ENCODE data around the gene SLC25A39. TPM values are rescaled to one million over a fixed set of nuclear protein-coding genes. Genes with fewer than 3 reads are reported as not detected.
"Not testable (repeated sequence)": the region's sequence is repeated elsewhere in the genome, so short reads cannot be mapped to it uniquely, and the experiment has no call there.

SLC25A39 gene
- total and polyA plus RNA-seq, 12 donors, result 100.0 to 262 (median 157) TPM

DNA sequence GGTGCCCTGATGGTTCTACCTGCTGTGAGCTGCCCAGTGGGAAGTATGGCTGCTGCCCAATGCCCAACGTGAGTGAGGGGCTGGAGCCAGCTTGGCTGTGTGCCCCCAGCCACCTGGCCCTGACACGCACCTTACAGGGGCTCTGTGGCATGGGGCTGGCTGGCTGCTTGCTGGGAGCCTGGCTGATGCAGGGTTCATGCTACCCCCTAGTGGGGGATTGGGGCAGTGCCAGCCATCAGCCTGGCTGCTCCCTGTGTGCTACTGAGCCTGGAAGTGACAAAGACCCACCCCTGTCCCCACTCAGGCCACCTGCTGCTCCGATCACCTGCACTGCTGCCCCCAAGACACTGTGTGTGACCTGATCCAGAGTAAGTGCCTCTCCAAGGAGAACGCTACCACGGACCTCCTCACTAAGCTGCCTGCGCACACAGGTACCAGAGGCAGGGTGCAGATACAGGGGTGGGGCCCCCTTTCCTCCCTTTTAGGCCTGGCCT is 26.2 kb upstream of the SLC25A39 start:
- Histone ChIP-seq H3K27me3 (no peaks in the 10 kb centered on the region), H3K9me3 (replicated peaks in 1 of 3) (no peaks in the 10 kb centered on the region), H3K27ac (no peak overlapping the region), H3K4me3 (no peak overlapping the region), H3K4me1 (replicated peaks in 1 of 2) (peaks cover 0 to 9% of the 10 kb centered on the region in 2 donors), H3K36me3 (replicated peaks in 1 of 2) (peaks cover 0 to 42% of the 10 kb centered on the region in 2 donors)
- intact Hi-C loops (cut with DNase I), result loop anchor here in 1 of 2 donors (5.0 kb wide), 1 partner anchor 138 kb away; no protein-coding TSS in a partner anchor
- 68 to 100% (median 78%) methylated on average over 1 to 6 of the region's 6 CpGs for WGBS, 4 donors
- no peak for TF ChIP-seq POLR2A (IDR thresholded peaks at IDR 0.05)
- TF ChIP-seq, protein P1, sequence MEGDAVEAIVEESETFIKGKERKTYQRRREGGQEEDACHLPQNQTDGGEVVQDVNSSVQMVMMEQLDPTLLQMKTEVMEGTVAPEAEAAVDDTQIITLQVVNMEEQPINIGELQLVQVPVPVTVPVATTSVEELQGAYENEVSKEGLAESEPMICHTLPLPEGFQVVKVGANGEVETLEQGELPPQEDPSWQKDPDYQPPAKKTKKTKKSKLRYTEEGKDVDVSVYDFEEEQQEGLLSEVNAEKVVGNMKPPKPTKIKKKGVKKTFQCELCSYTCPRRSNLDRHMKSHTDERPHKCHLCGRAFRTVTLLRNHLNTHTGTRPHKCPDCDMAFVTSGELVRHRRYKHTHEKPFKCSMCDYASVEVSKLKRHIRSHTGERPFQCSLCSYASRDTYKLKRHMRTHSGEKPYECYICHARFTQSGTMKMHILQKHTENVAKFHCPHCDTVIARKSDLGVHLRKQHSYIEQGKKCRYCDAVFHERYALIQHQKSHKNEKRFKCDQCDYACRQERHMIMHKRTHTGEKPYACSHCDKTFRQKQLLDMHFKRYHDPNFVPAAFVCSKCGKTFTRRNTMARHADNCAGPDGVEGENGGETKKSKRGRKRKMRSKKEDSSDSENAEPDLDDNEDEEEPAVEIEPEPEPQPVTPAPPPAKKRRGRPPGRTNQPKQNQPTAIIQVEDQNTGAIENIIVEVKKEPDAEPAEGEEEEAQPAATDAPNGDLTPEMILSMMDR (IDR thresholded peaks at IDR 0.05), result peak; percentile 34 to 77 (median 61)
- DNase-seq, result peak in 6 of 7 donors; percentile 62 to 89 (median 68)

DNA sequence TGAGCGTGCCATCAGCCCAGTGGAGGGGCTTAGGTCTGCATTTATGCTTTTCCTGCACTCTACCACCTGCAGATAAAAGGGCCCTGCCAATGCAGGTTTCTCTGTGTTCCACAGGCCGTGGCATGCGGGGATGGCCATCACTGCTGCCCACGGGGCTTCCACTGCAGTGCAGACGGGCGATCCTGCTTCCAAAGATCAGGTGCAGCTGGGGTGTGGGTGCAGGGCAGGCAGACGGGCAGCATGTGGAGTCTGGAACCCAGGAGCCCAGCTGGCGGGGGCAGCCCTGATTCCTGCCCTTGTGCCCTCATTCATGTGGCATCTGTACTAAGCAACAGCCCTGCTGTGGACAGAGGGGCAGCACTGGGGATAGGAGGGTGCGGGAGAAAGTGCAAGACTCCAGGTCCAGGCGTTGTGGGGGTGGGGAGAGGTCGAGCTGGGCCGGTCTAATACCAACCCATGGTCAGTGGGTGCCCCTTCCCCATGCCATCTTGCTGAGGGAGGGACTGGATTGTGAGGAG is 25.0 kb upstream of the SLC25A39 start:
- Histone ChIP-seq H3K27me3 (no peaks in the 10 kb centered on the region), H3K27ac (no peak overlapping the region), H3K4me1 (replicated peaks in 1 of 2) (peaks cover 3 to 11% of the 10 kb centered on the region in 2 donors), H3K4me3 (no peak overlapping the region), H3K9me3 (replicated peaks in 1 of 3) (no peaks in the 10 kb centered on the region), H3K36me3 (replicated peaks in 1 of 2) (peaks cover 0 to 42% of the 10 kb centered on the region in 2 donors)
- intact Hi-C loops (cut with DNase I), result loop anchor here in 1 of 2 donors (5.0 kb wide), 1 partner anchor 137 kb away; no protein-coding TSS in a partner anchor
- peak in 1 of 7 donors; percentile 25 for DNase-seq
- 88 to 92% (median 90%) methylated on average over 12 of the region's 12 CpGs for WGBS, 4 donors
- TF ChIP-seq, protein P1 (IDR thresholded peaks at IDR 0.05), result no peak
- no peak for TF ChIP-seq POLR2A (IDR thresholded peaks at IDR 0.05)

DNA sequence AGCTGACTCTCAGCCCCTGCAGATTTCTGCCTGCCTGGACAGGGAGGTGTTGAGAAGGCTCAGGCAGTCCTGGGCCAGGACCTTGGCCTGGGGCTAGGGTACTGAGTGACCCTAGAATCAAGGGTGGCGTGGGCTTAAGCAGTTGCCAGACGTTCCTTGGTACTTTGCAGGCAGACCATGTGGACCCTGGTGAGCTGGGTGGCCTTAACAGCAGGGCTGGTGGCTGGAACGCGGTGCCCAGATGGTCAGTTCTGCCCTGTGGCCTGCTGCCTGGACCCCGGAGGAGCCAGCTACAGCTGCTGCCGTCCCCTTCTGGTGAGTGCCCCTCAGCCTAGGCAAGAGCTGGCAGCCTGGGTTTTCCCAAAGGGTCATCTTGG is 24.4 kb upstream of the SLC25A39 start:
- H3K4me1 ChIP-seq (replicated peaks in 1 of 2), result peaks cover 7 to 11% of the 10 kb centered on the region in 2 donors
- TF ChIP-seq, protein P1 (IDR thresholded peaks at IDR 0.05), result no peak
- TF ChIP-seq POLR2A (IDR thresholded peaks at IDR 0.05), result no peak
- intact Hi-C loops (cut with DNase I), result no loop called here
- no peak for DNase-seq
- peaks cover 0 to 42% of the 10 kb centered on the region in 2 donors for H3K36me3 ChIP-seq (replicated peaks in 1 of 2)
- no peak overlapping the region for H3K4me3 ChIP-seq
- no peaks in the 10 kb centered on the region for H3K9me3 ChIP-seq (replicated peaks in 1 of 3)
- H3K27me3 ChIP-seq, result no peaks in the 10 kb centered on the region
- H3K27ac ChIP-seq, result no peak overlapping the region
- WGBS, 4 donors, result 88 to 100% (median 94%) methylated on average over 1 to 6 of the region's 6 CpGs; no CpG with 5 or more reads in 1 of the 4 donors

DNA sequence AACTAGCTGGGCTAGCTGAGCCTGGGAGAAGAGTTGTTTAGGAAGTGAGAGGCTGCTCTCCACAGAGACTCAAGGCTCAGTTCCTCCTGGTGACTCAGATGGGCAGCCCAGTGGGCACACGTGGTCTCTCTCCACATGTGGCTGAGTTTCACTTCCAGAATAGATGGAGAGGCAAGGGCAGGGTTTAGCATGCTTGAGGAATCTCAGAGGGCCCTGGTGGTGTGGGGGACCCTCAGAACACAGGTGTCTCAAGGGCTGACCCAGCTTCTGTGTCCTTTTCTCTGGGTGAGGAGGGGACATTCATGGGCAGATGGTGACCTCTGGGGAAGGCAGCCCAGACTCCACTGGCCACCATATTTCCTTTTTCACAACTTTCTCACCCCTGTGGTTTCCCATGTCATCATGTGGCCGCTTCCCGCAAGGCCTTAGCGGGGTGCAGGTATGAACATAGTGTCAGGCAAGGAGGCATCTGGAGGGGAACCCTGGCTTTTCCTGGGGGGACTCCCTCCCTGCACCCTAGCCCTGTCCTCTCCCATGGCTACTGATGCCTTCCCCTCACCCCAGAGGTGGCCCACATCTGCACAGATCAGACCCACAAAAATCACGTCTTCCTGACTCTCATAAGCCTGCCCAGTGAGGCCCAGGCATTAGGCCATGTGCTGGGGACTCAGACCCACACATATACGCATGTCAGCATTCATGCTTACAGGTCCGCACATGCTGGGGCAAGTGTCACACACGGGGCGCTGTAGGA is 23.8 kb upstream of the SLC25A39 start:
- Histone ChIP-seq H3K27me3 (no peaks in the 10 kb centered on the region), H3K27ac (peak overlapping the region in 1 of 5 donors; percentile 10), H3K36me3 (replicated peaks in 1 of 2) (peaks cover 0 to 42% of the 10 kb centered on the region in 2 donors), H3K9me3 (replicated peaks in 1 of 3) (no peaks in the 10 kb centered on the region), H3K4me1 (replicated peaks in 1 of 2) (peaks cover 7 to 11% of the 10 kb centered on the region in 2 donors), H3K4me3 (no peak overlapping the region)
- peak in 4 of 7 donors; percentile 50 to 60 (median 56) for DNase-seq
- intact Hi-C loops (cut with DNase I), result no loop called here
- no peak for TF ChIP-seq POLR2A (IDR thresholded peaks at IDR 0.05)
- TF ChIP-seq, protein P1 (IDR thresholded peaks at IDR 0.05), result no peak
- 75 to 84% (median 79%) methylated on average over 6 to 9 of the region's 9 CpGs for WGBS, 4 donors

DNA sequence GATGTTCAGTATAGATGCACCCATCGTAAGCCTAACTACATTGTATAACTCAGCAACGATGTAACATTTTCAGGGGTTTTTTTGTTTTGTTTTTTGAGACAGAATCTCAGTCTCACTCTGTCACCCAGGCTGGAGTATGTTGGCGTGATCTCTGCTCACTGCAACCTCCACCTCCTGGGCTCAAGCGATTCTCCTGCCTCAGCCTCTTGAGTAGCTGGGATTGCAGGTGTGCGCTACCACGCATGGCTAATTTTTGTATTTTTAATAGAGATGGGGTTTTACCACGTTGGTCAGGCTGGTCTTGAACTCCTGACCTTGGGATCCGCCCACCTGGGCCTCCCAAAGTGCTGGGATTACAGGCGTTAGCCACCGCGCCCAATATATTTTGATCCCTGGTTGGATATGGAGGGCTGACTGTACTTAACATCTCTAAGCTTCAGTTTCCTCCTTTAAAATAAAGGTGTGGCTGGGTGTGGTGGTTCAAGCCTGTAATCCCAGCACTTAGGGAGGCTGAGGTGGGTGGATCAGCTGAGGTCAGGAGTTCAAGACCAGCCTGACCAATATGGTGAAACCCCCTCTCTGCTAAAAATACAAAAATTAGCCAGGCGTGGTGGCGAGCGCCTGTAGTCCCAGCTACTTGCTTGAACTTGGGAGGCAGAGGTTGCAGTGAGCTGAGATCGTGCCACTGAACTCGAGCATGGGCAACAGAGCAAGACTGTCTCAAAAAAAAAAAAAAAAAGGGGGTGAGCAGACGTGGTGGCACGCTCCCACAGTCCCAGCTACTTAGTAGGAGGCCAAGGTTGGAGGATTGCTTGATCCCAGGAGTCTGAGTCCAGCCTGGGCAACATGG is 22.8 kb upstream of the SLC25A39 start:
- Histone ChIP-seq H3K27ac (peak overlapping the region in 1 of 5 donors; percentile 10), H3K4me1 (replicated peaks in 1 of 2) (peaks cover 7 to 11% of the 10 kb centered on the region in 2 donors), H3K36me3 (replicated peaks in 1 of 2) (peaks cover 0 to 35% of the 10 kb centered on the region in 2 donors)
- WGBS, 4 donors, result 78 to 87% (median 82%) methylated on average over 17 to 18 of the region's 18 CpGs
- intact Hi-C loops (cut with DNase I); H3K4me3 ChIP-seq; DNase-seq; H3K27me3 ChIP-seq; H3K9me3 ChIP-seq (replicated peaks in 1 of 3): not testable (repeated sequence)

Data from adrenal gland (tissue), 12 donors.